T-helper 1 cell (primary cell): ENCODE data around the gene GVQW3.

Experiments used
- DNase-seq, 5 donors: peaks; one replicate each; pipeline ENCODE4 v3.0.0-alpha.2; 2012 to 2020

GVQW3 gene

GRCh38 chr11:76445121-76446084 lies 64.3 kb downstream of the GVQW3 start:
- DNase-seq: peak; percentile 30 to 47 (median 37)

GRCh38 chr11:76448506-76448905 lies 67.4 kb downstream of the GVQW3 start:
- DNase-seq: no peak

- DNase-seq: no peak
These were observed 72.1 kb downstream of the GVQW3 start for GRCh38 chr11:76453248-76453647.

- no peak for DNase-seq
These were observed 74.2 kb downstream of the GVQW3 start for GRCh38 chr11:76455331-76455730.

GRCh38 chr11:76455931-76456330 lies 74.8 kb downstream of the GVQW3 start:
- DNase-seq: no peak

- no peak for DNase-seq
These were observed 75.4 kb downstream of the GVQW3 start for GRCh38 chr11:76456571-76456970.
